ENCODE data around the gene MAP6D1.

Gene MAP6D1

DNA sequence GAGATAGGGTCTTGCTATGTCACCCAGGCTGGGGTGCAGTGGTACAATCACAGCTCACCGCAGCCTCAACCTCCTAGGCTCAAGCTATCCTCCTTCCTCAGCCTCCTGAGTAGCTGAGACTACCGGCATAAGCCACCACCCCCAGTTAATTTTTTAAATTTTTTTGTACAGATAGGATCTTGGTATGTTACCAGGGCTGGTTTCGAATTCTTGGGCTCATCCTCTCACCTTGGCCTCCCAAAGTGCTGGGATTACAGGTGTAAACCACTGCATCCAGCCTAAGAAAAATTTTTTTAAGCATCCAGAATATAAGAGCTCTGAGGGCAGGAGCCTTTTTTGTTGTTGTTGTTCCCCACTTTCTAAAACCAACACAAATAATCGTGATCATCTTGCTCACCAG lies 14.4 kb upstream of the MAP6D1 start:
- H3K4me1 ChIP-seq (ENCODE audit: insufficient read depth, low read length) = no peaks in the 10 kb centered on the region
- peaks cover 73% of the 10 kb centered on the region for H3K36me3 ChIP-seq (ENCODE audit: insufficient read depth, low read depth, low read length)
- H3K27ac ChIP-seq (ENCODE audit: low read length) = no peak overlapping the region
- H3K4me3 ChIP-seq (ENCODE audit: low read length) = no peak overlapping the region
- H3K9ac ChIP-seq (ENCODE audit: low read depth, low read length) = no peak overlapping the region
- no peaks in the 10 kb centered on the region for H3K27me3 ChIP-seq (ENCODE audit: insufficient read depth, low read length)
- H3K9me3 ChIP-seq (ENCODE audit: insufficient read depth, low read depth, low read length) = no peaks in the 10 kb centered on the region

DNA sequence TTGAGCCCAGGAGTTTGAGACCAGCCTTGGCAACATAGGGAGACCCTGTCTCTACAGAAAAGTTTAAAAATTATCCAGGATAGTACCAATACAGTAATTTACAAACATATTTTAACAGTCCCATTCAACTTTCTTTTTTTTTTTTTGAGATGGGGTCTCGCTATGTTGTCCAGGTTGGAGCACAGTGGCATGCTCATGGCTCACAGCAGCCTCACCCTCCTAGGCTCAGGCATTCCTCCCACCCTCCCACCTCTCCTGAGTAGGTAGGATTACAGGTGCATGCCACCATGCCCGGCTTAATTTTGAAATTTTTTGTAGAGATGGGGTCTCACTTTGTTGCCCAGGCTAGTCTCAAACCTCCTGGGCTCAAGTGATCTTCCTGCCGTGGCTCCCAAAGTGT lies 12.5 kb upstream of the MAP6D1 start:
- no peaks in the 10 kb centered on the region for H3K27me3 ChIP-seq (ENCODE audit: insufficient read depth, low read length)
- no peak overlapping the region for H3K4me3 ChIP-seq (ENCODE audit: low read length)
- no peaks in the 10 kb centered on the region for H3K9me3 ChIP-seq (ENCODE audit: insufficient read depth, low read depth, low read length)
- H3K36me3 ChIP-seq (ENCODE audit: insufficient read depth, low read depth, low read length) = peaks cover 70% of the 10 kb centered on the region
- H3K9ac ChIP-seq (ENCODE audit: low read depth, low read length) = no peak overlapping the region
- no peak overlapping the region for H3K27ac ChIP-seq (ENCODE audit: low read length)
- H3K4me1 ChIP-seq (ENCODE audit: insufficient read depth, low read length) = no peaks in the 10 kb centered on the region

DNA sequence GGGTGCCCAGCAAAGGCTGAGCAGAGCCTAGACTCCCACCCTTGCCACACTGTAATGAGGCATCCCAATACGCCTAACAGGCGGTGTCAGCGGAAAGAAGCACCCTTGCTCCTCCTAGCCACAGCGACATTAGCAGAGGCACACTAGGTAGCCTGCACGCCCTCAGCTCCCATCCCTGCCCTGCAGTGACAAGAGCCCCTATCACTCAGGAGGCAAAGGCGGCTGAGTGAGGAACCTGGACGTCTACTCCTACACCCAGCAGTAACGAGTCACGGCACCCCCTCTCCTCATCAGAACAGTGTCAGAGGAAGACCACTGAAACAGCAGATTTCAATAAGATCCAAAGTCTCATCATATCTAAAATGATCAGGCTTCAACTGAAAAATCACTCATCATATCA lies 12.0 kb upstream of the MAP6D1 start:
- Histone ChIP-seq H3K9ac (ENCODE audit: low read depth, low read length) (no peak overlapping the region), H3K36me3 (ENCODE audit: insufficient read depth, low read depth, low read length) (peaks cover 72% of the 10 kb centered on the region), H3K4me3 (ENCODE audit: low read length) (no peak overlapping the region), H3K27ac (ENCODE audit: low read length) (no peak overlapping the region), H3K27me3 (ENCODE audit: insufficient read depth, low read length) (no peaks in the 10 kb centered on the region), H3K9me3 (ENCODE audit: insufficient read depth, low read depth, low read length) (no peaks in the 10 kb centered on the region), H3K4me1 (ENCODE audit: insufficient read depth, low read length) (no peaks in the 10 kb centered on the region)

GRCh38 chr3:183833516-183833915 lies 8.1 kb upstream of the MAP6D1 start:
- Histone ChIP-seq H3K4me3 (ENCODE audit: low read length) (no peak overlapping the region), H3K36me3 (ENCODE audit: insufficient read depth, low read depth, low read length) (peaks cover 47% of the 10 kb centered on the region), H3K27ac (ENCODE audit: low read length) (no peak overlapping the region), H3K4me1 (ENCODE audit: insufficient read depth, low read length) (no peaks in the 10 kb centered on the region), H3K27me3 (ENCODE audit: insufficient read depth, low read length) (no peaks in the 10 kb centered on the region), H3K9ac (ENCODE audit: low read depth, low read length) (no peak overlapping the region), H3K9me3 (ENCODE audit: insufficient read depth, low read depth, low read length) (no peaks in the 10 kb centered on the region)

- no peaks in the 10 kb centered on the region for H3K9me3 ChIP-seq (ENCODE audit: insufficient read depth, low read depth, low read length)
- H3K36me3 ChIP-seq (ENCODE audit: insufficient read depth, low read depth, low read length) = peaks cover 40% of the 10 kb centered on the region
- no peak overlapping the region for H3K4me3 ChIP-seq (ENCODE audit: low read length)
- H3K4me1 ChIP-seq (ENCODE audit: insufficient read depth, low read length) = no peaks in the 10 kb centered on the region
- no peak overlapping the region for H3K27ac ChIP-seq (ENCODE audit: low read length)
- no peaks in the 10 kb centered on the region for H3K27me3 ChIP-seq (ENCODE audit: insufficient read depth, low read length)
- no peak overlapping the region for H3K9ac ChIP-seq (ENCODE audit: low read depth, low read length)
Observed at GRCh38 chr3:183830187-183830586, 4.8 kb upstream of the MAP6D1 start.

DNA sequence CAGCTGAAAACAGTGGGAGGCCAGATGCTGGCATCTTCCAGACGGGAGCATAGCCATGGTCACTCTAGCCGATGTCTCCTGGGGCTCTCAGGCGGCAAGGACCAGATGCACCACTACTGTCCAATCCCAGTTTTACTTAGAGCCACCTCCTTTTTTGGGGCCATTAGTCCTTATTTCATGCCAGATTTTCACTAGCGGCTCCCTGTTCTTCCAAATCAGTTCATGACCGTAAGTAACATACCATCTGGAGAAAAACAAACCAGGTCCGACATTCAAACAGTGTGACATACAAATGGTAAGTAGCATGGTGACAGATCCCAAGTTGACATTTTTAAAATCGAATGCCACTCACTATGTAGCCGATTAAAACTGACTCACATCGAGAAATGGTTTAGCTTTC lies 4.1 kb upstream of the MAP6D1 start:
- Histone ChIP-seq H3K9ac (ENCODE audit: low read depth, low read length) (no peak overlapping the region), H3K4me3 (ENCODE audit: low read length) (no peak overlapping the region), H3K9me3 (ENCODE audit: insufficient read depth, low read depth, low read length) (no peaks in the 10 kb centered on the region), H3K27me3 (ENCODE audit: insufficient read depth, low read length) (peaks cover 4% of the 10 kb centered on the region; the same call in 1 of the 2 replicates), H3K36me3 (ENCODE audit: insufficient read depth, low read depth, low read length) (peaks cover 35% of the 10 kb centered on the region), H3K4me1 (ENCODE audit: insufficient read depth, low read length) (no peaks in the 10 kb centered on the region; the same call in 1 of the 2 replicates), H3K27ac (ENCODE audit: low read length) (no peak overlapping the region)

- peaks cover 30% of the 10 kb centered on the region for H3K36me3 ChIP-seq (ENCODE audit: insufficient read depth, low read depth, low read length)
- H3K27ac ChIP-seq (ENCODE audit: low read length) = no peak overlapping the region
- H3K9ac ChIP-seq (ENCODE audit: low read depth, low read length) = no peak overlapping the region
- no peaks in the 10 kb centered on the region for H3K9me3 ChIP-seq (ENCODE audit: insufficient read depth, low read depth, low read length)
- no peak overlapping the region for H3K4me3 ChIP-seq (ENCODE audit: low read length)
- peaks cover 14% of the 10 kb centered on the region for H3K27me3 ChIP-seq (ENCODE audit: insufficient read depth, low read length)
- peaks cover 3% of the 10 kb centered on the region; the same call in 1 of the 2 replicates for H3K4me1 ChIP-seq (ENCODE audit: insufficient read depth, low read length)
Observed at GRCh38 chr3:183828538-183828870, 3.1 kb upstream of the MAP6D1 start.

- H3K36me3 ChIP-seq (ENCODE audit: insufficient read depth, low read depth, low read length) = peaks cover 25% of the 10 kb centered on the region
- no peaks in the 10 kb centered on the region for H3K9me3 ChIP-seq (ENCODE audit: insufficient read depth, low read depth, low read length)
- peaks cover 17% of the 10 kb centered on the region for H3K27me3 ChIP-seq (ENCODE audit: insufficient read depth, low read length)
Observed at GRCh38 chr3:183827809-183828537, 2.6 kb upstream of the MAP6D1 start.

DNA sequence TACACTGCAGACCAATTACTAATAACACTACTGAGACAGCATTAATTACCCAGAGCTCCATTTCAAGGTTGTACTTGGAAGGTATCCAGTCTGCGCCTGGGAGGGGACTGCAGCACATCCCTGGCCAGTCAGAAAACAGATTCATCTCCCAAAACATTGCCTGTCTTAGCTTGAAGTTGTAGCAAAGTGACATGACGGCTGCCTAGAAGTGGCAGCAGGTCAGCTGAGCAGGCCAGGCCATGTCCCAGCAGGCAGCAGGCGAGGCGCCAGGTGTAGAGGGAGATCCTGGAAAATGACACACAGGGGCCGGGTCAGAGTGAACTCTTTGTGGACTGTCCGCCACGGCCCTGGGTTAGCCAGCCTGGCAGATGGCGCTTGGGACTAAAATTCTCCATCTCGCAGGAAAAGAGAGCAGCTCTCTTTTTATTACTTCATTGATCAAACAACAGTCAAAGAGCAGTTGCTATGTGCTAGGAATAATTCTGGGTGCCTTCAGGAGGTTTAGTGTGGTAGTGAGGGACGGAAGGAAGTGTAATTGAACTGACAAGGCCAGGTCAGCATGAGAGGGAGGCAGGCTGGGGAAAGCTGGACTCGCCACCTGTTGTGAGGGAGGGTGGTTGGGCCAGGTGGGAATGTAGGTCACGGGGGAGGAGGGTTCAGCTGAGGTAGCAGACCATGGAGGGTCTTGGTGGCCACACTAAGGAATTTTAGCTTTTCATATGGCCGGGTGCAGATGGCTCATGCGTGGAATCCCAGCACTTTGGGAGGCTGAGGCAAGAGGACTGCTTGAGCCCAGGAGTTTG lies 1.3 kb upstream of the MAP6D1 start:
- H3K4me3 ChIP-seq (ENCODE audit: low read length) = no peak overlapping the region
- H3K4me1 ChIP-seq (ENCODE audit: insufficient read depth, low read length) = peaks cover 3% of the 10 kb centered on the region; the same call in 1 of the 2 replicates
- H3K9me3 ChIP-seq (ENCODE audit: insufficient read depth, low read depth, low read length) = no peaks in the 10 kb centered on the region
- H3K27ac ChIP-seq (ENCODE audit: low read length) = no peak overlapping the region
- H3K9ac ChIP-seq (ENCODE audit: low read depth, low read length) = no peak overlapping the region
- H3K36me3 ChIP-seq (ENCODE audit: insufficient read depth, low read depth, low read length) = peaks cover 16% of the 10 kb centered on the region
- peaks cover 17% of the 10 kb centered on the region for H3K27me3 ChIP-seq (ENCODE audit: insufficient read depth, low read length)

More at GRCh38 chr3:183827809-183828537, 2.6 kb upstream of the MAP6D1 start:
- Histone ChIP-seq H3K4me3 (ENCODE audit: low read length) (no peak overlapping the region), H3K9ac (ENCODE audit: low read depth, low read length) (no peak overlapping the region), H3K27ac (ENCODE audit: low read length) (no peak overlapping the region), H3K4me1 (ENCODE audit: insufficient read depth, low read length) (peaks cover 3% of the 10 kb centered on the region; the same call in 1 of the 2 replicates)

DNA sequence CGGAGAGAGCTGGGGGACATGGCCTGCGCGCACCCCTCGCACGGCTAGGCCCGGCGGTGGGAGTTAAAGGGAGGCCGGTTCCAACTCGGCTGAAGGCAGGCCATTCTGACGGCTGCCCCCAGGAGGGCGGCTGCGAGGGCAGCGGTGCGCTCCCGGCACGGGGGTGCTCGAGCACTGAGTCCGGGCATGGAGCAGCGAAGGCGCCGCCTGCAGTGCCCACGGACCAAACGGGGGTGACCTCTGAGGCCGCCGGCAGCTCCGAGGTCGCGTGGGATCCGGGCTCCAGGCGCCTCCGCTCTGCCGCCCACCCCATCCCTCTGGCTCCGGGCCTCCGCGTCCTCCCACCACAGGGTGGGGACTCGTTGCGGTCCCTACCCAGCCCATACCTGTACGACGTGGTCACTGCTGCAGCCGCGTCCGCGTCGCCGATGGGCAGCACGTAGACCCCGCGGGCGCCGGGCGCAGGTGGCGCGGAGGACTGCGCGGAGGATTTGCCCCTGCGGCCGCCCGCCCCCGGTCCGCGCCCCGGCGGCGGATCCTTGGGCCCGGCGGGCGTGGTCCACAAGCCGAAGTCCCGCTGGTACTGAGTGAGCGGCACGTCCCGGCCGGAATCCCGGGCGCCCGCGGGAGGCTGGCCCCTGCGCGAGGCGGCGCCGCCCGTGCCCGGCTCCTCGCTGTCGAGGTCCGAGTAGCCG lies 469 bp downstream of the MAP6D1 start:
- Histone ChIP-seq H3K9me3 (ENCODE audit: insufficient read depth, low read depth, low read length) (no peaks in the 10 kb centered on the region), H3K27me3 (ENCODE audit: insufficient read depth, low read length) (peaks cover 17% of the 10 kb centered on the region), H3K9ac (ENCODE audit: low read depth, low read length) (peak overlapping the region; percentile 27; the same call in 1 of the 2 replicates), H3K4me3 (ENCODE audit: low read length) (peak overlapping the region; percentile 65), H3K4me1 (ENCODE audit: insufficient read depth, low read length) (peaks cover 3% of the 10 kb centered on the region; the same call in 1 of the 2 replicates), H3K27ac (ENCODE audit: low read length) (no peak overlapping the region), H3K36me3 (ENCODE audit: insufficient read depth, low read depth, low read length) (peaks cover 10% of the 10 kb centered on the region)

- H3K27me3 ChIP-seq (ENCODE audit: insufficient read depth, low read length) = peaks cover 17% of the 10 kb centered on the region
- H3K9me3 ChIP-seq (ENCODE audit: insufficient read depth, low read depth, low read length) = no peaks in the 10 kb centered on the region
- H3K9ac ChIP-seq (ENCODE audit: low read depth, low read length) = no peak overlapping the region
- peak overlapping the region; percentile 65 for H3K4me3 ChIP-seq (ENCODE audit: low read length)
- peaks cover 3% of the 10 kb centered on the region; the same call in 1 of the 2 replicates for H3K4me1 ChIP-seq (ENCODE audit: insufficient read depth, low read length)
- H3K27ac ChIP-seq (ENCODE audit: low read length) = no peak overlapping the region
- peaks cover 9% of the 10 kb centered on the region; the same call in 1 of the 2 replicates for H3K36me3 ChIP-seq (ENCODE audit: insufficient read depth, low read depth, low read length)
Observed at GRCh38 chr3:183823963-183824362, 1.4 kb downstream of the MAP6D1 start.
